ENCODE measurements around the gene GSTT2.
"Not testable (repeated sequence)": the region's sequence is repeated elsewhere in the genome, so short reads cannot be mapped to it uniquely, and the experiment has no call there.

Gene GSTT2

GRCh38 chr22:23970201-23970641 is 9.7 kb upstream of the GSTT2 start:
- no peak overlapping the region for H3K27ac ChIP-seq (ENCODE audit: poor library complexity, severe bottlenecking)
- ATAC-seq (ENCODE audit: low read depth), result no peak

GRCh38 chr22:23970816-23971486 is 9.0 kb upstream of the GSTT2 start:
- ATAC-seq (ENCODE audit: low read depth) (no peak), DNase-seq (ENCODE audit: low spot score) (no peak)
- H3K9me3 ChIP-seq (ENCODE audit: severe bottlenecking), result no peaks in the 10 kb centered on the region
- H3K27ac ChIP-seq (ENCODE audit: poor library complexity, severe bottlenecking), result no peak overlapping the region
- no peak overlapping the region for H3K4me3 ChIP-seq (ENCODE audit: severe bottlenecking)
- H3K4me1 ChIP-seq (ENCODE audit: insufficient read depth, poor library complexity, severe bottlenecking), result no peaks in the 10 kb centered on the region
- no peak for TF ChIP-seq CTCF (IDR thresholded peaks at IDR 0.05; ENCODE audit: poor library complexity, severe bottlenecking)
- peaks cover 27% of the 10 kb centered on the region for H3K36me3 ChIP-seq (ENCODE audit: low read depth)
- H3K27me3 ChIP-seq (ENCODE audit: insufficient read depth, poor library complexity, severe bottlenecking), result no peaks in the 10 kb centered on the region

More at GRCh38 chr22:23970201-23970641, 9.7 kb upstream of the GSTT2 start:
- no peak for DNase-seq (ENCODE audit: low spot score)
- TF ChIP-seq CTCF (IDR thresholded peaks at IDR 0.05; ENCODE audit: poor library complexity, severe bottlenecking), result no peak
- Histone ChIP-seq H3K4me1 (ENCODE audit: insufficient read depth, poor library complexity, severe bottlenecking) (no peaks in the 10 kb centered on the region), H3K36me3 (ENCODE audit: low read depth) (peaks cover 27% of the 10 kb centered on the region), H3K27me3 (ENCODE audit: insufficient read depth, poor library complexity, severe bottlenecking) (no peaks in the 10 kb centered on the region), H3K9me3 (ENCODE audit: severe bottlenecking) (no peaks in the 10 kb centered on the region), H3K4me3 (ENCODE audit: severe bottlenecking) (no peak overlapping the region)

GRCh38 chr22:23971927-23972326 is 8.0 kb upstream of the GSTT2 start:
- peaks cover 27% of the 10 kb centered on the region for H3K36me3 ChIP-seq (ENCODE audit: low read depth)
- H3K4me1 ChIP-seq (ENCODE audit: insufficient read depth, poor library complexity, severe bottlenecking); H3K9me3 ChIP-seq (ENCODE audit: severe bottlenecking); H3K4me3 ChIP-seq (ENCODE audit: severe bottlenecking); DNase-seq (ENCODE audit: low spot score); ATAC-seq (ENCODE audit: low read depth); H3K27ac ChIP-seq (ENCODE audit: poor library complexity, severe bottlenecking); H3K27me3 ChIP-seq (ENCODE audit: insufficient read depth, poor library complexity, severe bottlenecking): not testable (repeated sequence)

GRCh38 chr22:23974345-23974744 is 5.6 kb upstream of the GSTT2 start, which contains the start of gene DDT:
Gene DDT (minus strand): TSS chr22:23974441. CDS start chr22:23974414, 27 bp downstream.
- H3K27me3 ChIP-seq (ENCODE audit: insufficient read depth, poor library complexity, severe bottlenecking), result not testable (repeated sequence)

GRCh38 chr22:23974836-23975352 is 5.0 kb upstream of the GSTT2 start:
- H3K4me1 ChIP-seq (ENCODE audit: insufficient read depth, poor library complexity, severe bottlenecking); H3K4me3 ChIP-seq (ENCODE audit: severe bottlenecking); H3K27ac ChIP-seq (ENCODE audit: poor library complexity, severe bottlenecking); H3K9me3 ChIP-seq (ENCODE audit: severe bottlenecking); H3K27me3 ChIP-seq (ENCODE audit: insufficient read depth, poor library complexity, severe bottlenecking); DNase-seq (ENCODE audit: low spot score): not testable (repeated sequence)
- H3K36me3 ChIP-seq (ENCODE audit: low read depth), result peaks cover 21% of the 10 kb centered on the region
- peak; percentile 52 for ATAC-seq (ENCODE audit: low read depth)

More at GRCh38 chr22:23974345-23974744, 5.6 kb upstream of the GSTT2 start, which contains the start of gene DDT:
- H3K36me3 ChIP-seq (ENCODE audit: low read depth), result peaks cover 24% of the 10 kb centered on the region
- H3K9me3 ChIP-seq (ENCODE audit: severe bottlenecking); H3K4me3 ChIP-seq (ENCODE audit: severe bottlenecking); DNase-seq (ENCODE audit: low spot score); H3K4me1 ChIP-seq (ENCODE audit: insufficient read depth, poor library complexity, severe bottlenecking); H3K27ac ChIP-seq (ENCODE audit: poor library complexity, severe bottlenecking): not testable (repeated sequence)
- peak; percentile 89 for ATAC-seq (ENCODE audit: low read depth)

- not testable (repeated sequence) for ATAC-seq (ENCODE audit: low read depth); H3K36me3 ChIP-seq (ENCODE audit: low read depth); H3K27me3 ChIP-seq (ENCODE audit: insufficient read depth, poor library complexity, severe bottlenecking); H3K4me3 ChIP-seq (ENCODE audit: severe bottlenecking); H3K9me3 ChIP-seq (ENCODE audit: severe bottlenecking); H3K4me1 ChIP-seq (ENCODE audit: insufficient read depth, poor library complexity, severe bottlenecking); DNase-seq (ENCODE audit: low spot score); H3K27ac ChIP-seq (ENCODE audit: poor library complexity, severe bottlenecking)
Observed at GRCh38 chr22:23977304-23977703, 2.6 kb upstream of the GSTT2 start.

GRCh38 chr22:23980567-23980966 is 633 bp downstream of the GSTT2 start:
- not testable (repeated sequence) for H3K9me3 ChIP-seq (ENCODE audit: severe bottlenecking); H3K27ac ChIP-seq (ENCODE audit: poor library complexity, severe bottlenecking); H3K4me3 ChIP-seq (ENCODE audit: severe bottlenecking); H3K36me3 ChIP-seq (ENCODE audit: low read depth); DNase-seq (ENCODE audit: low spot score); H3K4me1 ChIP-seq (ENCODE audit: insufficient read depth, poor library complexity, severe bottlenecking); H3K27me3 ChIP-seq (ENCODE audit: insufficient read depth, poor library complexity, severe bottlenecking); ATAC-seq (ENCODE audit: low read depth)

Data from RWPE2 (cell line).